Endothelial cell of hepatic sinusoid (primary cell): ENCODE results near the gene COG4.

Experiments used
- in situ Hi-C: cut with HindIII; loops from 2 replicates; pipeline ENCODE4 v1.10.0; 2017; ENCODE audit warnings: low sequenced_read_pairs

The COG4 gene

DNA sequence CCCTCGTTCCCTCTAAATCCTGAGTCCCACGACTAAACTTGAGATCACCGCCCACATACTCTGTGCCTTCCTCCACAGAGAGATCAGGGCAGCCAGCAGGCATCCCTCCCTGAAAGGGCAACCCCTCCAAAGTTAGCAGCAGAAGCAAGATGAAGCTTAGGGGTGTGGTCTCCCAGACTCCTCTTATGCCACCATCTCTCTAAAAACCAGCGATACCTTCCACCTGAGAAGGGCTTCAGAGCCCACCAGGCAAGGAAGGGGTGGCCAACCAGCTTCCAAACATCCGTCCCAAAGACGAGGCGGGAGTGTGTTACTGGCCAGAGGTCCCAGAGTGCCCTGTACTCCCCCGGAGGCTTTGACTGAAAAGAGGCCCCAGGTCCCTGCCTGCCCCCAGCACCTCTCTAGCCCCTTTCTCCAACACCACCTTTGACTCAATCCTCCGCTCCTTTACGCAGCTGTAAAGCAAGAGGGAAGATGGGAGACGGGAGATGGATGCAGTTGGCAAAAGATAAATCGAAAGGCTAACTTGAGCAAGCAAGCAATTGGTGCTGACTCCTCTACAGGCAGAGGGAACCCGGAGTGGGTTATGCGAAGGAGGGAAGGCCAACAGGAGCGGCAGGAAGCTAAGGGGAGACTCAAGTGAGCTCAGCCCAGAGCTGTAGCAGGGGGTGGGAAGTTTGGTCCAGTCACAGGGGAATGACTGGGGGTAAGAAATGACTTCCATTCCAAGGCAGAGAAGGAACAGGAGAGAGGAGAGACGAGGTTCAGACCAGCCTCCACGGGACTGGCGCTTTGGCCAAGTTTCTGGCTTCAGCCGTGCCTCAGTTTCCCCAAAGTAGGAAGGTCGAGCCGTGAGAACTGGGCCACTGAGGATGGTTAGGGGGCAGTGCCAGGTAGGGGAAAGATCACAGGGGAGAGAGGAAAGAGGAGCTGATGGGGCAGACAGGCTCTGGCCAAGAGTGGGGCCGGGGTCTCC lies 85.5 kb downstream of the COG4 start:
- in situ Hi-C loops, result loop anchor here (5.0 kb wide), 2 partner anchors 46 to 84 kb away; partner anchors contain the start of genes COG4 and SF3B3

DNA sequence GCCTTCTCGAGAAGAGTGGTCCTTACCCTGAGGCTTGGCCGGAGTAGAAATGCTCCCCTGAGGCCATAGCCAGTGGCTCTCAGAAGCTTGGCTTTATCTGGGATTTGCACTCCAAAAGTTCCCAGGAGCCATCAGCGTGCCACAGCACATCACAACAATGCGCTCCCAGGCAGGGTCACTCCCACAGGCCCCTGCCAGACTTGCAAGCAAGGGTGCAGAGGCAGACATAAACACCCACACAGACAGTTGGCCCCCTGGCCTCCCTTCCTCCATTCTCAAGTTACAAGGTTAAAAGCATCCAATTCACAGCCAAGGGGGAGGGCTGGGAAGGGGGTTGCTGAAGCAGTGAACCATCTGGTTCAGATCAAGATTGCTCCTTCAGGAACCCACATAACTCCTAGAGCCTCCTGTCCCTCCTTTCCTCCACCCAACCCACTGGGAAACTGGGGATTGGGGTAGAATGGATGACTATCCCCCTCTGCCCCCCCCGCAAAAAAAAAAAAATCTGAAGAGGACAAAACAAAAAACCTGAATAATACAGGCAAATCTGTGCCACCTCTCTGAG lies 86.3 kb downstream of the COG4 start:
- in situ Hi-C loops, result loop anchor here (5.0 kb wide), 2 partner anchors 45 to 85 kb away; partner anchors contain the start of genes COG4 and SF3B3

DNA sequence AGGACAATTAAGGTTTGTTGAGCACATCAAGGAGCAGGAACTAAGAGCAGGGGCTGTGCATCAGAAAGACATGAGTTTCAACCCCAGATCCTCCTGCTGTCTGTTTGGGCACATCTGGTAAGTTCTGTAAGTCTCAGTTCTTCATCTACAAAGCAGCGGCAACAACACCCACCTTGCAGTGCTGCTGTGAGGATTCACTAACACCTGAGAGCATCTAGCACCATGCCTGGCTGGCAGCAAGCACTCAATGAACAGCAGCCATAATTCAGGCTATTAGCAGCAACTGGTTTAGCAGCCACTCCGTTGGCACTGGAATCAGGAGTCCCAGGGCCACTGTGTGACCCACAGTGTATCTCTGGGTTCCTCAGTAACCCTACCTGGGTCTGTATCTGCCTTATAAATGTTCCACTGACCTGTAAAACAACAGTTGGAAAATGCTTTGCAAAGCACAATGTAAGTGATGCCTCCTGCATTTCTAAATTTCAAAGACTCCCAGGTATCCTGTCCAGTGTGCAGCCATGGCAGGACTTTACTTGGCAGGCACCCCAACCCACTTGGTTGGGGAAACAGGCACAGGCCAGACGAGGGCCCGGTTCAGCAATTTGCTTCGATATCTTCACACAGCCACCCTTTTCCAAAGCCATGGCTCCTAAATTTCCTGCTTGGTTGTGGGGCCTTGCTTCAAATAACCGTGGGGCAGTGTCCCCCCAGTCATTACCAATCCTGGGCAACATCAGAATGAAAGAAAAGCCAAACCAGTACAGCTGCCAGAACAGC lies 88.7 kb downstream of the COG4 start:
- in situ Hi-C loops, result loop anchor here (5.0 kb wide), 2 partner anchors 42 to 88 kb away; partner anchors contain the start of genes COG4 and SF3B3

DNA sequence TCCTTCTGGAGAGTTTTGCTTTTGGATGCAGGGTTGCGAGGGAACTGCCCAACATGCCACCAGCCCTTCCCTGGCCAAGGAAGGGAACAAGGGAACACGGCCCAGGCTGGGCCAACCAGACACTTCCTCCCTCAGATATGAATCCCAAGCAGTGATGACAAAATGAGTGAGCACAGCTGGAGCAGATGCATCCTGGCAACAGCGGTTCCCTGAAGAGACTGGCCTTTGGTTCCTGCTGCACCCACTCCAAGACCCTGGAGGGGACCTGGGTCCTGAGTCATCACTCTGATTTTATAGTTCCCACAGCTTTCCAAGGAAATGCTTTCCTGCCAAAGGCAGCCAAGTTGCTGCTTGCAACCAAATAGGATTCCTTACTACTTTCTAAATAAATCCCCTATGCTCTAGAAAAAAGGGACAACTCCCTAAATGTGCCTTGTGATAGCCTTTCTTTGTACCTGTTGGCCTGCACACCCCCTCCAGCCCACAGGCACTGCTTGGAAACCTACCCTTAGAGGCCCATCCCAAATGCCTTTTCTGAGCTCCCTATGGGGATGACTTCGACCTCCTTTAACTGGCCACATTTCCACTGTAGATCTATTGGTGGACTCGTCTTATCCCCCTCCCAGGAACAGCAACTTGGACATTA lies 89.8 kb downstream of the COG4 start:
- in situ Hi-C loops, result no loop called here

DNA sequence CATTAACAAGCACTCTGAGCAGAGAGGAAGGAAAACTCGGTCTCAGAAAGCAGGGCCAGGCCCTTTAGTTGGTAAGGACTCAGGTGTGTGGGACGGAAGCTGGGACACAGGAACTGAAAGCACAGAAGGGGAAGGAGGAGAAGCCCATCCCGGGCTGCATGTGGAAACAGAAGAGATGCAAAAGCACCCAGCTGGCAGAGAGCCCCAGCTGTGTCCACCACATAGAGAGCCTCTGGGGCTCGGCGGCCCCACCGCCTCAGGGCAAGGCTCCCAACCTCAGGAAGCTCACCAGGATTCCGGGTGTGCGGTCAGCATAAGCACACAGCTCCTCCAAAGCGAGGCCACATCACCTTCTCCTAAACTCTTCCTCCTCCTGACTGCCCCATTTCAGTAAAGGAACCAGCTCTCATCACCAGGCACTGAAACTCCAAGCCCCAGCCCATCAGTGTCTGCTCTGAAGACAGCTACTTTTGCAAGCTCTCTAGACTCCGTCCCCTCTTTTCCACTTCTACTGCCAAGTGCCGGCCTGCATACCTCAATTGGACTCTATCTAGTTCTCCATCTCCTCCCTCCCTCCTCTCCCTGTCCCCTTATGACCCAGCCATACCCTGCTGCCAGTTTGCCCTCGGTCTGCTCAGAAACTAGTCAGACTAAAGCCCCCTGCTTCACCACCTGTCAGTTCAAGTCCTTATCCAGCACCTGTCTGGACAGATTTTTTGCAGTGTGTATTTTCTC lies 90.5 kb downstream of the COG4 start:
- in situ Hi-C loops, result no loop called here

DNA sequence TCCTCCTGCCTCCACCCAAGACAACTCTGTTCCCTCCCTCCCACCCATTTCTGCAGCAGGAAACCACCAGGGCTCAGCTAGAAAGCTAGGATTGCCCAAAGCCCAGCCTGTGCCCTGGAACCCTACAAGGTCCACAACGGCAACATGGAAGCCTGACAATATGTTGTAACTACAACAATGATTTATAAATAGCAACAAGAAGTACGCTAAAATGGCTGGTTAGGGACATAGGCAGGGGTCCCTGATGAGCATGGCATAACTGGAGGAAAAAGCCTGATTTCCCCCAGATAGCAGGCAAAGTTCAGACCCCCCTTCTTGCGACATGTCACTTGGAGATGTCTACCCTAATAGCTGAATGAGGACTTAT lies 91.0 kb downstream of the COG4 start:
- in situ Hi-C loops, result no loop called here

DNA sequence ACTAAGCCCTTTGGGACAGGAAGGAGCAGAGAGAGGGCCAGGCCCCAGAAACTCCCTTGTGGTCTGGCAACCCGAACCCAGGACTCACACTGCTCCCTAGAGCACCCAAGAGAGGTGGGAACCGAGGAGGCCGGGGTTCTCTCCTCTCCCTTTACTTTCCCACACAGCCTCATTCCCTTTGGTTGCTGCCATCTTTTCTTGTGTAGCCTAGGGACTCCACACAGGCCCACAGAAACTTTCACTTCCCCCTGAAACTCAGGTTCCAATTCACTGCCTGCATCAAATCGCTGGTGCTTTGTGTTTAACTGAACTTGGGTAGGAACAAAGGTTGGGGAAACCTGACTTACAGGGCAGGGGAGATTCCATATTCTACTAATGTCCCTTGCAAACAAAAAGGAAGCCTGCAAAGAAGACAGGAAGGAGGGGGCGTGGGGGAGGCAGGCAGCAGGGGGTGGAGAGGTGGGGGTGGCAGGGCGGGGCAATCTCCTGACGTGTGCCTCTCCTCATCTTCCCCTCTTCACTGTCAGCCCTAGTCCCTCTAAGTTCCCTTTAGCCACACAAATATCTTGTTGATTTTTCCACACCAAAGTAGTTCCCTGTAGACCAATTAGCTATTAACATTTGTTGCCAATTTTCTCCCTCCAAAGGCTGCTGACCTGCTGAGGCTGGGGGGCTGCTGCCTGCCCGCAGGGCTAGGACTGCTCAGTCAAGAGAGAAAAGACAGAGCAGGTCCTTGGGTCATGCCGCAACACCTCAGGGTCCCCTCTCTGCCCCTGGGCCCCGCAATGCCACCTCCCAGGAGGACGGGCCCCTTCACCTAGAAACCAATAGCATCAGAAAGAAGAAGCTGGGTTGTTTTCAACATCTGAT lies 92.5 kb downstream of the COG4 start:
- in situ Hi-C loops, result no loop called here
